Measurements from ENCODE around the gene NTM. TPM values are rescaled to one million over a fixed set of nuclear protein-coding genes. Genes with fewer than 3 reads are reported as not detected.

The NTM gene
- total RNA-seq, 1 experiment from 2014 or later, result 8.6 TPM

- DNase-seq (ENCODE audit: low spot score), result peak; percentile 90
- Histone ChIP-seq H3K27ac (ENCODE audit: low read depth, low read length, poor library complexity, severe bottlenecking) (peak overlapping the region; percentile 72), H3K36me3 (ENCODE audit: insufficient read depth, low read length, poor library complexity, severe bottlenecking) (no peaks in the 10 kb centered on the region), H3K9me3 (ENCODE audit: low read depth, low read length, poor library complexity, severe bottlenecking) (no peaks in the 10 kb centered on the region), H3K4me3 (ENCODE audit: low read depth, low read length, poor library complexity, severe bottlenecking) (no peak overlapping the region), H3K27me3 (replicated peaks; ENCODE audit: insufficient read depth, low read depth, low read length, poor library complexity) (no peaks in the 10 kb centered on the region), H3K4me1 (ENCODE audit: insufficient read depth, low read length, poor library complexity, severe bottlenecking) (peaks cover 21% of the 10 kb centered on the region)
- intact Hi-C loops (cut with micrococcal nuclease; ENCODE audit: unreplicated experiment), result loop anchor here (1.0 to 10.0 kb wide), 5 partner anchors 150 to 432 kb away; no protein-coding TSS in a partner anchor
- POLR2A ChIA-PET (ENCODE audit: low non-redundant PET), result no interaction called here
- CTCF ChIA-PET, result interaction anchor here (0.6 to 1.4 kb wide), 7 partner anchors 9 to 439 kb away, joined by 3 to 14 read pairs (median 3); no protein-coding TSS in a partner anchor
- no peak for TF ChIP-seq EZH2 (IDR thresholded peaks at IDR 0.05; ENCODE audit: borderline replicate concordance, low read depth, low read length, poor library complexity, severe bottlenecking)
- TF ChIP-seq, protein P1, sequence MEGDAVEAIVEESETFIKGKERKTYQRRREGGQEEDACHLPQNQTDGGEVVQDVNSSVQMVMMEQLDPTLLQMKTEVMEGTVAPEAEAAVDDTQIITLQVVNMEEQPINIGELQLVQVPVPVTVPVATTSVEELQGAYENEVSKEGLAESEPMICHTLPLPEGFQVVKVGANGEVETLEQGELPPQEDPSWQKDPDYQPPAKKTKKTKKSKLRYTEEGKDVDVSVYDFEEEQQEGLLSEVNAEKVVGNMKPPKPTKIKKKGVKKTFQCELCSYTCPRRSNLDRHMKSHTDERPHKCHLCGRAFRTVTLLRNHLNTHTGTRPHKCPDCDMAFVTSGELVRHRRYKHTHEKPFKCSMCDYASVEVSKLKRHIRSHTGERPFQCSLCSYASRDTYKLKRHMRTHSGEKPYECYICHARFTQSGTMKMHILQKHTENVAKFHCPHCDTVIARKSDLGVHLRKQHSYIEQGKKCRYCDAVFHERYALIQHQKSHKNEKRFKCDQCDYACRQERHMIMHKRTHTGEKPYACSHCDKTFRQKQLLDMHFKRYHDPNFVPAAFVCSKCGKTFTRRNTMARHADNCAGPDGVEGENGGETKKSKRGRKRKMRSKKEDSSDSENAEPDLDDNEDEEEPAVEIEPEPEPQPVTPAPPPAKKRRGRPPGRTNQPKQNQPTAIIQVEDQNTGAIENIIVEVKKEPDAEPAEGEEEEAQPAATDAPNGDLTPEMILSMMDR (conservative IDR thresholded peaks at IDR 0.05; ENCODE audit: low read depth, low read length), result peak; percentile 78
- BruUV-seq (replicated peaks), result no TSS peak
Observed at GRCh38 chr11:132126973-132127899, 756.8 kb downstream of the NTM start.

DNA sequence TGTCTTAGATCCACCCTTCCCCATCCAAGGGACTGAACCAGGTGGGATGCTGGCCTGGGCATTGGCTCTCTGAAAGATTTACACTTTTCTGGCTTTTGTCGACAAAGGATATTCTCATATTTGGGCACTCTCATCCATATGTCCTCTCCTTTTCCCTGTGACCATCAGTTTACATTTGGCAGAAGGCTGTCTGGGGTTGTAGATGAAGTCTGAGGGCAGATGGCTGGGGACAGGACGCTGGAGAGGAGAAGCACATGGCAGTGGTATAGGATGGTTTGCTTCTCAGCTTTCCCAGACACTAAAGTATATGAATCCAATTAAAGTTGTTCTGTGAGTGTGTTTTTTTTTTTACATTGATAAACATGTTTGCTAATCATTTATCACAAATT, 757.5 kb downstream of the NTM start:
- DNase-seq (ENCODE audit: low spot score), result no peak
- ChIA-PET CTCF (no interaction called here), POLR2A (ENCODE audit: low non-redundant PET) (no interaction called here)
- H3K36me3 ChIP-seq (ENCODE audit: insufficient read depth, low read length, poor library complexity, severe bottlenecking), result no peaks in the 10 kb centered on the region
- H3K27me3 ChIP-seq (replicated peaks; ENCODE audit: insufficient read depth, low read depth, low read length, poor library complexity), result no peaks in the 10 kb centered on the region
- no peaks in the 10 kb centered on the region for H3K9me3 ChIP-seq (ENCODE audit: low read depth, low read length, poor library complexity, severe bottlenecking)
- TF ChIP-seq EZH2 (IDR thresholded peaks at IDR 0.05; ENCODE audit: borderline replicate concordance, low read depth, low read length, poor library complexity, severe bottlenecking), result no peak
- TF ChIP-seq, protein P1 (conservative IDR thresholded peaks at IDR 0.05; ENCODE audit: low read depth, low read length), result no peak
- no TSS peak for BruUV-seq (replicated peaks)
- no peak overlapping the region for H3K4me3 ChIP-seq (ENCODE audit: low read depth, low read length, poor library complexity, severe bottlenecking)
- intact Hi-C loops (cut with micrococcal nuclease; ENCODE audit: unreplicated experiment), result loop anchor here (1.0 to 10.0 kb wide), 5 partner anchors 151 to 433 kb away; no protein-coding TSS in a partner anchor
- no peak overlapping the region for H3K27ac ChIP-seq (ENCODE audit: low read depth, low read length, poor library complexity, severe bottlenecking)
- peaks cover 21% of the 10 kb centered on the region for H3K4me1 ChIP-seq (ENCODE audit: insufficient read depth, low read length, poor library complexity, severe bottlenecking)

DNA sequence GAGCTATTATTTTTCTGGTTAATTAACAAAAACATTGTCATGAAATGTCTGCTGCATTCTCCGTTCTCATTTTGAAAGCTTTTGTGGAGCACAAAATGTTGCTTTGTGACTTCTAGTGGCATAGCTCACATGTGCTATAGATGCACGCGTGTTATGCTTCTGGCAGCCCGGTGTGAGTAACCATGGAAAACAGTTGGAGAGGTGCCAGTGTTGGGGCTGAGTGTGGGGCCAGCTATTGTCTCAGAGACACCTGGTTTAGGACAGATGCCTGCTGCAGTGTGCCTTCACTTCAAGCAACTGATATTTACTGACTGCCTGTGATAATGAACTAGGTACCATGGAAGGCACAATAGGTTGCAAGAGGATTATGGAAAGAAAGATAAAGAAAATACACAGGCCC, 760.6 kb downstream of the NTM start:
- TF ChIP-seq, protein P1 (conservative IDR thresholded peaks at IDR 0.05; ENCODE audit: low read depth, low read length), result no peak
- TF ChIP-seq EZH2 (IDR thresholded peaks at IDR 0.05; ENCODE audit: borderline replicate concordance, low read depth, low read length, poor library complexity, severe bottlenecking), result no peak
- H3K27me3 ChIP-seq (replicated peaks; ENCODE audit: insufficient read depth, low read depth, low read length, poor library complexity), result no peaks in the 10 kb centered on the region
- POLR2A ChIA-PET (ENCODE audit: low non-redundant PET), result no interaction called here
- no peak overlapping the region for H3K27ac ChIP-seq (ENCODE audit: low read depth, low read length, poor library complexity, severe bottlenecking)
- CTCF ChIA-PET, result no interaction called here
- peaks cover 18% of the 10 kb centered on the region for H3K4me1 ChIP-seq (ENCODE audit: insufficient read depth, low read length, poor library complexity, severe bottlenecking)
- H3K9me3 ChIP-seq (ENCODE audit: low read depth, low read length, poor library complexity, severe bottlenecking), result no peaks in the 10 kb centered on the region
- H3K4me3 ChIP-seq (ENCODE audit: low read depth, low read length, poor library complexity, severe bottlenecking), result no peak overlapping the region
- DNase-seq (ENCODE audit: low spot score), result no peak
- H3K36me3 ChIP-seq (ENCODE audit: insufficient read depth, low read length, poor library complexity, severe bottlenecking), result no peaks in the 10 kb centered on the region
- intact Hi-C loops (cut with micrococcal nuclease; ENCODE audit: unreplicated experiment), result no loop called here
- no TSS peak for BruUV-seq (replicated peaks)
